ENCODE results near the gene ZNF599.

ZNF599 gene

DNA sequence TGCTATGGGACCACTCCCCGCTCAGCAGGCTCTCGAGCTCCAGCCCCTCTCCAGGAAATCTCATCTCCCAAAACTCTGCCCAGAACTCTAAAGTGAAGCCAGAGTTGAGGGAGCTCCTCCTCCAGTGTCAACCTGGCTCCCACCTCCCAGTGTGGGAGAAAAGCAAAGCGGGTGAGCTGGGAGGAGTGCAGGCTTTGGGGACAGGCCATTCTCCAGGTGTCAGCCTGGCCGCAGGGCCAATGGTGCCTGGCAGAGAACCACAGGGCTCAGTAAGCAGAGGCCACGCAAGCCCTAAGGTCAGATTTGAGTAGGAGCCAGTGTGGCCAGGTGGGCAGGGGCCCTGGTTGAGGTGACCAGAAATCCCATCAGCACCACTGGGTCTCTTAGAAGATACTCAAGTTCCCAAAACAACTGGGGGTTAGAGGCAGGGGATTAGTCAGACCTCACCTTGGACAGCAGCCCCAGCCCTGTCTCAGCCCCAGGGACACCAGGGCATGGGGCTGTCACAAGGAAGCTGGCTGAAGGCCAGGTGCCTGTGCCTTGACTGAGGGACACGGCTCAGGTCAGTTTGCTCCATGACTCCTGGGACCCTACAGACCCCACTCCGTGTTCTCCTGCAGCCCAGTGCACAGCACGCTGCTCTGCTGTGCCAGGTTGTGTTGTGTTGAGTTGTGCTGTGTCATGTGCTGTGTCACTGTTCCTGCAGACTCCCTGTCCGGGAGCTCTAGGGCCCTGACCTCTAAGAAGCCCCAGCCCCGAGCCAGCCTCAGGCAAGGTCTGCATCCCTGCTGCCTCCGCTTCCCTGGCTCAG, 41.8 kb downstream of the ZNF599 start:
- peaks cover 4% of the 10 kb centered on the region for H3K27me3 ChIP-seq (ENCODE audit: insufficient read depth, low read length, poor library complexity)

DNA sequence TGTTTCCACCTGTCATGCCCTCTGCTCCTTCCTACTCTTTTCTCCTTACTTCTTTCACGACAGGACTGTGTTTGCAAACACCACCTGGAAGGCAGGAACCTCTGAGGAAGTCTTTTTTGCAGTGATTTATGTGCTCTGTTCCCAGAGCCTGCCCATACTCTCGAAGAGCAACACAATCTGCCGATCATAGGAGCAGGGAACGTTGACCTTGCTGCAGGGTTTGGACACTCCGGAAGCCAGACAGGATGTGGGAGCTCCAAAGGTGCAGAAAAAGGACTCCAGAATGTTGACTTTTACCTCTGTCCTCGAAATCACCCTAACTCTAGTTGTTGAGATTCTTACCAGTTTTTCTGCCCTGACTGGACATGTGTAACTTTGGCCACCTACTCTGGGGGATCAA, 47.6 kb downstream of the ZNF599 start:
- H3K27ac ChIP-seq (ENCODE audit: low read length) = no peak overlapping the region
- peaks cover 10% of the 10 kb centered on the region for H3K27me3 ChIP-seq (ENCODE audit: insufficient read depth, low read length, poor library complexity)

More for the DNA sequence above, 41.8 kb downstream of the ZNF599 start:
- Histone ChIP-seq H3K79me2 (ENCODE audit: insufficient read depth, low read length) (peaks cover 20% of the 10 kb centered on the region), H3K9ac (ENCODE audit: low read depth, low read length) (no peak overlapping the region), H3K4me1 (ENCODE audit: insufficient read depth, low read length) (peaks cover 33% of the 10 kb centered on the region), H3K9me3 (ENCODE audit: insufficient read depth, low read length, severe bottlenecking) (no peaks in the 10 kb centered on the region), H2AFZ (ENCODE audit: low read depth, low read length) (no peak overlapping the region), H3K4me3 (ENCODE audit: low read depth in 1 of 2, low read length in 2 of 2) (no peak overlapping the region), H3K27ac (ENCODE audit: low read length) (no peak overlapping the region), H3K4me2 (ENCODE audit: insufficient read depth, low read length) (no peak overlapping the region), H4K20me1 (ENCODE audit: insufficient read depth, low read length) (no peaks in the 10 kb centered on the region), H3K36me3 (ENCODE audit: insufficient read depth, low read length) (peaks cover 10% of the 10 kb centered on the region)
- no peak for TF ChIP-seq EZH2 (IDR thresholded peaks at IDR 0.05; ENCODE audit: borderline replicate concordance, low read depth, low read length, severe bottlenecking)
- TF ChIP-seq, protein P1, sequence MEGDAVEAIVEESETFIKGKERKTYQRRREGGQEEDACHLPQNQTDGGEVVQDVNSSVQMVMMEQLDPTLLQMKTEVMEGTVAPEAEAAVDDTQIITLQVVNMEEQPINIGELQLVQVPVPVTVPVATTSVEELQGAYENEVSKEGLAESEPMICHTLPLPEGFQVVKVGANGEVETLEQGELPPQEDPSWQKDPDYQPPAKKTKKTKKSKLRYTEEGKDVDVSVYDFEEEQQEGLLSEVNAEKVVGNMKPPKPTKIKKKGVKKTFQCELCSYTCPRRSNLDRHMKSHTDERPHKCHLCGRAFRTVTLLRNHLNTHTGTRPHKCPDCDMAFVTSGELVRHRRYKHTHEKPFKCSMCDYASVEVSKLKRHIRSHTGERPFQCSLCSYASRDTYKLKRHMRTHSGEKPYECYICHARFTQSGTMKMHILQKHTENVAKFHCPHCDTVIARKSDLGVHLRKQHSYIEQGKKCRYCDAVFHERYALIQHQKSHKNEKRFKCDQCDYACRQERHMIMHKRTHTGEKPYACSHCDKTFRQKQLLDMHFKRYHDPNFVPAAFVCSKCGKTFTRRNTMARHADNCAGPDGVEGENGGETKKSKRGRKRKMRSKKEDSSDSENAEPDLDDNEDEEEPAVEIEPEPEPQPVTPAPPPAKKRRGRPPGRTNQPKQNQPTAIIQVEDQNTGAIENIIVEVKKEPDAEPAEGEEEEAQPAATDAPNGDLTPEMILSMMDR (IDR thresholded peaks at IDR 0.05; ENCODE audit: borderline replicate concordance, extremely low read depth, low read length, poor library complexity, severe bottlenecking) = no peak
- no peak for ATAC-seq (ENCODE audit: insufficient read depth, low read depth)
- no peak for DNase-seq

DNA sequence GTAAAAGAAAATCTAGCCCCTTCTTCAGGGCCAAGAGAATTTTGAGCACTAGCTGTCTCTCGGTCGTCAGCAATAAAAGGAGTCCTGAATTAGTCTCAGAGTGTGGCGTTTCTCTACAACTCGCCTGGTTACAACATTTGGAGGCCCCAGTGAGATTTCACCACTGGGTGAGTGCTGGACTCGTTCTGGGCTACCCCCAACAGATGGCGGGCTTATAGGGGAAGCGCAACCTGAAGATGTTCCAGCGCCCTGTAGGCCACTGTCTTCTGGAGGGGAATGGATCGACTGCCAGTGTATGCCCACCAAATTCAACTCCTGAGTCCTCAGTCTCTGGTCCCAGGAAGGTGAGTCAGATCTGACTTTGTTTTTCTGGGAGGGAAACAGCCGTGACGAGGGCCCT, 50.7 kb downstream of the ZNF599 start:
- Histone ChIP-seq H3K4me2 (ENCODE audit: insufficient read depth, low read length) (no peak overlapping the region), H4K20me1 (ENCODE audit: insufficient read depth, low read length) (no peaks in the 10 kb centered on the region), H3K27me3 (ENCODE audit: insufficient read depth, low read length, poor library complexity) (peaks cover 6% of the 10 kb centered on the region), H3K27ac (ENCODE audit: low read length) (no peak overlapping the region), H2AFZ (ENCODE audit: low read depth, low read length) (no peak overlapping the region), H3K79me2 (ENCODE audit: insufficient read depth, low read length) (no peaks in the 10 kb centered on the region), H3K9ac (ENCODE audit: low read depth, low read length) (no peak overlapping the region), H3K9me3 (ENCODE audit: insufficient read depth, low read length, severe bottlenecking) (no peaks in the 10 kb centered on the region), H3K36me3 (ENCODE audit: insufficient read depth, low read length) (no peaks in the 10 kb centered on the region), H3K4me1 (ENCODE audit: insufficient read depth, low read length) (no peaks in the 10 kb centered on the region), H3K4me3 (ENCODE audit: low read depth in 1 of 2, low read length in 2 of 2) (no peak overlapping the region)
- ATAC-seq (ENCODE audit: insufficient read depth, low read depth) = no peak
- no peak for DNase-seq
- TF ChIP-seq, protein P1 (IDR thresholded peaks at IDR 0.05; ENCODE audit: borderline replicate concordance, extremely low read depth, low read length, poor library complexity, severe bottlenecking) = no peak
- TF ChIP-seq EZH2 (IDR thresholded peaks at IDR 0.05; ENCODE audit: borderline replicate concordance, low read depth, low read length, severe bottlenecking) = no peak

More for the DNA sequence above, 47.6 kb downstream of the ZNF599 start:
- Histone ChIP-seq H3K79me2 (ENCODE audit: insufficient read depth, low read length) (no peaks in the 10 kb centered on the region), H3K4me1 (ENCODE audit: insufficient read depth, low read length) (no peaks in the 10 kb centered on the region), H3K9me3 (ENCODE audit: insufficient read depth, low read length, severe bottlenecking) (no peaks in the 10 kb centered on the region), H3K36me3 (ENCODE audit: insufficient read depth, low read length) (no peaks in the 10 kb centered on the region), H4K20me1 (ENCODE audit: insufficient read depth, low read length) (no peaks in the 10 kb centered on the region), H3K4me2 (ENCODE audit: insufficient read depth, low read length) (no peak overlapping the region), H3K4me3 (ENCODE audit: low read depth in 1 of 2, low read length in 2 of 2) (no peak overlapping the region), H3K9ac (ENCODE audit: low read depth, low read length) (no peak overlapping the region), H2AFZ (ENCODE audit: low read depth, low read length) (no peak overlapping the region)
- no peak for DNase-seq
- no peak for ATAC-seq (ENCODE audit: insufficient read depth, low read depth)
- no peak for TF ChIP-seq EZH2 (IDR thresholded peaks at IDR 0.05; ENCODE audit: borderline replicate concordance, low read depth, low read length, severe bottlenecking)
- TF ChIP-seq, protein P1 (IDR thresholded peaks at IDR 0.05; ENCODE audit: borderline replicate concordance, extremely low read depth, low read length, poor library complexity, severe bottlenecking) = no peak

Data from DND-41 (cell line).